ENCODE data around the gene PPIL1. TPM values are rescaled to one million over a fixed set of nuclear protein-coding genes. Genes with fewer than 3 reads are reported as not detected.
A peak's percentile ranks its signal among the peaks of the same experiment; 100 is the strongest.

PPIL1 gene
- total RNA-seq, 4 donors from 2014 or later = 6.0 to 14.0 (median 6.4) TPM

GRCh38 chr6:36841756-36842155, 32.8 kb downstream of the PPIL1 start:
- Histone ChIP-seq H3K9me3 (no peaks in the 10 kb centered on the region), H3K27ac (no peak overlapping the region), H3K36me3 (no peaks in the 10 kb centered on the region), H3K4me1 (peaks cover 4 to 24% (median 11%) of the 10 kb centered on the region in 4 donors), H3K27me3 (peaks cover 0 to 7% of the 10 kb centered on the region in 2 donors), H3K4me3 (no peak overlapping the region)
- TF ChIP-seq POLR2A (IDR thresholded peaks at IDR 0.05) (no peak), CTCF (IDR thresholded peaks at IDR 0.05) (no peak)
- DNase-seq = no peak

GRCh38 chr6:36840432-36841403, 33.9 kb downstream of the PPIL1 start:
- no peak for DNase-seq
- Histone ChIP-seq H3K4me3 (peak overlapping the region in 3 of 4 donors; percentile 53 to 66 (median 58)), H3K4me1 (peaks cover 4 to 24% (median 11%) of the 10 kb centered on the region in 4 donors), H3K27me3 (peaks cover 0 to 7% of the 10 kb centered on the region in 2 donors), H3K36me3 (no peaks in the 10 kb centered on the region), H3K9me3 (no peaks in the 10 kb centered on the region), H3K27ac (no peak overlapping the region)
- TF ChIP-seq CTCF (IDR thresholded peaks at IDR 0.05) (no peak), POLR2A (IDR thresholded peaks at IDR 0.05) (no peak)

- Histone ChIP-seq H3K27me3 (peaks cover 0 to 7% of the 10 kb centered on the region in 2 donors), H3K9me3 (no peaks in the 10 kb centered on the region), H3K36me3 (no peaks in the 10 kb centered on the region), H3K4me3 (peak overlapping the region; percentile 30 to 66 (median 56)), H3K4me1 (peaks cover 4 to 24% (median 11%) of the 10 kb centered on the region in 4 donors), H3K27ac (no peak overlapping the region)
- no peak for DNase-seq
- TF ChIP-seq CTCF (IDR thresholded peaks at IDR 0.05) = peak in 3 of 6 experiments; percentile 7 to 14 (median 12)
- no peak for TF ChIP-seq POLR2A (IDR thresholded peaks at IDR 0.05)
Observed at GRCh38 chr6:36839749-36840431, 34.7 kb downstream of the PPIL1 start.

GRCh38 chr6:36838896-36839748, 35.5 kb downstream of the PPIL1 start, which contains the start of gene CPNE5:
Gene CPNE5 (minus strand): TSS chr6:36839444. CDS start chr6:36839377, 67 bp downstream.
- no peak for TF ChIP-seq CTCF (IDR thresholded peaks at IDR 0.05)
- no peak for TF ChIP-seq POLR2A (IDR thresholded peaks at IDR 0.05)
- no peak for DNase-seq
- no peak within 1 kb of the TSS for H3K27ac ChIP-seq
- H3K4me3 ChIP-seq = peak within 1 kb of the TSS; percentile 30 to 66 (median 56)
- H3K9me3 ChIP-seq = no peaks in the 10 kb centered on the region
- H3K4me1 ChIP-seq = peaks cover 4 to 24% (median 11%) of the 10 kb centered on the region in 4 donors
- H3K27me3 ChIP-seq = peaks cover 0 to 7% of the 10 kb centered on the region in 2 donors
- no peaks in the 10 kb centered on the region for H3K36me3 ChIP-seq

- H3K27ac ChIP-seq = no peak overlapping the region
- no peak overlapping the region for H3K4me3 ChIP-seq
- no peaks in the 10 kb centered on the region for H3K9me3 ChIP-seq
- no peak for TF ChIP-seq POLR2A (IDR thresholded peaks at IDR 0.05)
- no peak for TF ChIP-seq CTCF (IDR thresholded peaks at IDR 0.05)
- DNase-seq = no peak
- peaks cover 4 to 24% (median 11%) of the 10 kb centered on the region in 4 donors for H3K4me1 ChIP-seq
- no peaks in the 10 kb centered on the region for H3K36me3 ChIP-seq
- peaks cover 0 to 7% of the 10 kb centered on the region in 2 donors for H3K27me3 ChIP-seq
Observed at GRCh38 chr6:36837686-36838085, 36.9 kb downstream of the PPIL1 start.

Measured in Peyer's patch (tissue), 4 donors.